Epithelial cell of esophagus (primary cell): ENCODE data around the gene DOK3.
"Not testable (repeated sequence)": the region's sequence is repeated elsewhere in the genome, so short reads cannot be mapped to it uniquely, and the experiment has no call there.

ENCODE experiments used
- DNase-seq: peaks from one replicate; pipeline ENCODE4 v3.0.0; 2010; ENCODE audit warnings: low read depth
- H3K4me3 ChIP-seq: 2 replicates; pipeline ENCODE4 v1.5.1; 2011; ENCODE audit warnings: mild to moderate bottlenecking, low read length, control low read depth
- CTCF ChIP-seq: IDR thresholded peaks from 2 replicates; pipeline ENCODE4 v1.5.1; 2011; ENCODE audit warnings: low read depth, mild to moderate bottlenecking, low read length, control low read depth, inconsistent platforms; ENCODE audit not compliant: insufficient read depth; ENCODE audit errors: missing control alignments

The DOK3 gene

GRCh38 chr5:177487144-177487543, 22.5 kb downstream of the DOK3 start:
- no peak for TF ChIP-seq CTCF
- H3K4me3 ChIP-seq, result no peak overlapping the region
- DNase-seq, result no peak

- H3K4me3 ChIP-seq, result no peak overlapping the region
- no peak for TF ChIP-seq CTCF
- no peak for DNase-seq
Measured at GRCh38 chr5:177486256-177486655, 23.4 kb downstream of the DOK3 start.

- DNase-seq, H3K4me3 ChIP-seq: not testable (repeated sequence)
Measured at GRCh38 chr5:177485753-177486152, 23.9 kb downstream of the DOK3 start.

DNA sequence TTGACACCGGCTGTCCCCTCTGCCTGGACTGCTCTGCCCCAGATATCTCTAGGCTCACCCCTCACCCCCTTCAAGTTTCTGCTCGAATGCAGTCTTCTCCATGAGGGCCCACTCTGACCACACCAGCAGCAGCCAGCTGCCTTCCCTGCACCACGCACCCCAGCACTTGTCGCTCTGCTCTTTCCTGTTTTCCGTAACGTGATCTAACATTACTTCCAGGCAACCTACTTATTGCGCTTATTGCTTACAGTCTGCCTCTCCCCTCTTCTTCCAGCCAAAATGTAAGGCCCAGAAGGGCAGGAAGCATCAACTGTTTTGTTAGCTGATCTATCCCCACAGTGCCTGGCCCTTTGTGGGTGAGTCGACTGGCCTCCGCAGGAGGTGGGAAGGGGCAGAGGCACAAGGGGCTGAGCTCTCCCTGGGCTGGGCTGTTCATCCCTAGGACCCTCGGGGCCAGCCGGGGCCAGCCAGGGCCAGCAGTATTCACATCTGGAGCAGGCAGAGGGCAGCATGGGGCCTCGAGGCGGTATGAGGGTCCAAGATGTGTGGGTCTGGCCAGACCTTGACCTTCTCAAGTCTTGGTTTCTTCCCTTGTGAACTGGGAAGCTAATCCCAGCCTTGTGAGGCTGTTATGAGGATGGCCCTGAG, 24.6 kb downstream of the DOK3 start:
- DNase-seq, result no peak
- no peak for TF ChIP-seq CTCF
- no peak overlapping the region for H3K4me3 ChIP-seq

GRCh38 chr5:177483994-177484901, 25.4 kb downstream of the DOK3 start:
- no peak for TF ChIP-seq CTCF
- DNase-seq, result no peak

GRCh38 chr5:177483042-177483441, 26.6 kb downstream of the DOK3 start:
- H3K4me3 ChIP-seq, result no peak overlapping the region
- TF ChIP-seq CTCF, result no peak
- no peak for DNase-seq

More at GRCh38 chr5:177483994-177484901, 25.4 kb downstream of the DOK3 start:
- H3K4me3 ChIP-seq, result no peak overlapping the region

GRCh38 chr5:177482359-177482795, 27.2 kb downstream of the DOK3 start:
- no peak for TF ChIP-seq CTCF
- H3K4me3 ChIP-seq, result no peak overlapping the region
- DNase-seq, result no peak
